Thymus (tissue), 11 donors: ENCODE measurements around the gene ERMP1. TPM values are rescaled to one million over a fixed set of nuclear protein-coding genes. Genes with fewer than 3 reads are reported as not detected.
A peak's percentile ranks its signal among the peaks of the same experiment; 100 is the strongest.

ENCODE experiments used
- DNase-seq, 9 donors: peaks; one replicate each; pipeline ENCODE4 v3.0.0-alpha.2; 2013; ENCODE audit warnings: low spot score in 9 of 9, low read depth in 6 of 9, missing footprints in 1 of 9
- H3K27ac ChIP-seq, 2 donors: one replicate each; pipeline ENCODE4 v1.5.1; 2013; ENCODE audit warnings: control low read depth in 1 of 2, low read depth in 1 of 2, low read length in 1 of 2, mild to moderate bottlenecking in 1 of 2, moderate library complexity in 1 of 2
- H3K27me3 ChIP-seq, 2 donors: one replicate each; pipeline ENCODE4 v1.5.1; 2013; ENCODE audit warnings: low read length in 1 of 2; ENCODE audit not compliant: control insufficient read depth in 2 of 2, insufficient read depth in 1 of 2
- H3K36me3 ChIP-seq, 2 donors: one replicate each; pipeline ENCODE4 v1.5.1; 2013; ENCODE audit warnings: low read length in 1 of 2, mild to moderate bottlenecking in 1 of 2, moderate library complexity in 1 of 2; ENCODE audit not compliant: control insufficient read depth in 2 of 2, insufficient read depth in 2 of 2
- H3K4me1 ChIP-seq, 2 donors: one replicate each; pipeline ENCODE4 v1.5.1; 2013; ENCODE audit warnings: low read length in 2 of 2; ENCODE audit not compliant: control insufficient read depth in 2 of 2, insufficient read depth in 2 of 2
- H3K4me3 ChIP-seq, 2 donors: one replicate each; pipeline ENCODE4 v1.5.1; 2013; ENCODE audit warnings: low read length in 2 of 2, control low read depth in 1 of 2, mild to moderate bottlenecking in 1 of 2
- H3K9me3 ChIP-seq, 2 donors: one replicate each; pipeline ENCODE4 v1.5.1; 2013; ENCODE audit warnings: low read length in 1 of 2, mild to moderate bottlenecking in 1 of 2; ENCODE audit not compliant: control insufficient read depth in 2 of 2, insufficient read depth in 1 of 2
- WGBS: extraction: QIAGEN DNeasy Blood & Tissue Kit; methylation state at CpG from one replicate; pipeline ENCODE4 v1.1.7; 2013; 5-methylcytosine and 5-hydroxymethylcytosine counted together
- polyA plus RNA-seq: library from polyadenylated mRNA; stranded (reverse); fragments of 200-250 nt; gene quantifications from one replicate; pipeline ENCODE4 v1.2.3, GENCODE V29; 2013
- total RNA-seq: library from RNA; stranded (reverse); fragments of 120-200 nt; gene quantifications from one replicate; pipeline ENCODE4 v1.2.4, GENCODE V29; 2013
- donor health status: healthy.

ERMP1 gene
- total and polyA plus RNA-seq, 2 donors = 11.2 to 16.6 TPM

DNA sequence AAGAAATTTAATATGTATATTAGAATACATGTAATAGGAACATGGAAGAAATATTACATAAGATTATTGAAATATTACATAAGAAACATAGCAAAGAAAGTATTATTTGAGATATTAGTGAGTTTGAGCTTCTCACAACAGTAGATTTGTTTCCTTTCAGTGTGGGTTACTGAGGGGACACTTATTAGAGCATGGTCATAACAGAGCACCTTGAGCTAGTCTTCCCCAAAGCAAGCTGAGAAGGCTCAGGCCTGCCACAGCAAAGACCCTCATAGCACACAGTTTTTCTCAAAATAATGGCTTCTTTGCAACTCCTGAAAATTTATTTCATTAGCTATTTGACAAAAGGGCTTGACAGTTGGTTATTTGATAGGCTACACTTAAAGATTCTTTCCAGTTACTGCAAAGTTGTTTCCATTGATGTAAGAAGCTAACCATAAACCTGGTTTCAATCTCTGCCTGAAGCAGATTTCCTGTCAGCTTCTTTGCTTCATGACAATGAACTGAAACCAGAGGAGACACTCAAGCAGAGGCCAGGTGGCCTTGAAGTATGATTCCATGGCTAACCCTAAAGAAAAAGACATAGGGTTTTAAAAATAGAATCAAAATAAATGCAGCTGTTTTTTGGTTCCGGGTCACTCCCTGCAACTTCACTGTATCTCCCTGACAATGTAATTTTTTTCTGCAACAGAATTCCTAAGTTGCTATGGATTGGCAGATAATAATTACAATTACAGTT, 68.6 kb downstream of the ERMP1 start:
- Histone ChIP-seq H3K27ac (peak overlapping the region in 1 of 2 donors; percentile 74), H3K4me3 (no peak overlapping the region), H3K4me1 (peaks cover 0 to 16% of the 10 kb centered on the region in 2 donors), H3K27me3 (no peaks in the 10 kb centered on the region), H3K36me3 (peaks cover 43 to 63% of the 10 kb centered on the region in 2 donors), H3K9me3 (no peaks in the 10 kb centered on the region)
- peak in 4 of 9 donors; percentile 4 to 49 (median 12) for DNase-seq
- 84% methylated on average over 1 of the region's 1 CpG for WGBS

DNA sequence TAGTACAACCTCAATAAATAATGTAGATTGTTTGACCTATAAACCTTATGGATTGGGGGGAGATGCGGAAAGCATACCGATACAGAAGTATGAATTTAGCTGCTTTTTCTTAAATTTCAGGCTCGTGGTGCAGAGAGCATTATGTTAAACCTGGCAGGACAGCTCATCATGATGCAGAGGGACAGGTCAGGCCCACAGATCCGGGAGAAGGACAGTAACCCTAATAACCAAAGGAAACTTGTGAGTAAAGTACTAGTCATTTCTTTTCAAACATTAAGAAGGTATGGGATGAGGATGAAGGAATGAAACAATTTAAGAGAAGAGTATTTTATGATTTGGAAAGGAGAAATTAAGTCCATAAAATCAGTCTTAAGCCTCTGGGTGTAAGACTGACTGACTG, 70.5 kb downstream of the ERMP1 start:
- 96% methylated on average over 4 of the region's 4 CpGs for WGBS
- Histone ChIP-seq H3K27me3 (no peaks in the 10 kb centered on the region), H3K4me3 (no peak overlapping the region)

DNA sequence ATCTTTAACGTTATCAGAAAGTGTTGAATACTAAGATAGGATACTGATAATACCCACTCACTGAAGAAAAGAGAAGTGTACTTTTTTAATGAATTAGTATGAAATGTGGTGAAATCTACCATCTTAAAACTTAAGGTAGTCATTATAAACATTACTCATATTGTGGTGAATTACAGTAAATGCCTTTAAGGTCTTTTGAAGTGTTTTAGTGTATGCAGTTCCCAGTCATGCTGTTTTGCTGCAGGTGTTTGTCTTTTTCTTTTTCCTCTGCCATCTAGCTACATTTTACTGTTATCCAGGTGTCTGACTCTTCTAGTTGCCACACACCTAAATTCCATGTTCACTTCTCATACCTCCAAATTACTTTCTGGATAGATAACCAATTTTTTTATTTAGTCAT, 72.6 kb downstream of the ERMP1 start:
- Histone ChIP-seq H3K4me1 (peaks cover 0 to 11% of the 10 kb centered on the region in 2 donors), H3K36me3 (peaks cover 30 to 57% of the 10 kb centered on the region in 2 donors), H3K4me3 (no peak overlapping the region), H3K27ac (no peak overlapping the region), H3K9me3 (no peaks in the 10 kb centered on the region), H3K27me3 (no peaks in the 10 kb centered on the region)
- peak in 4 of 9 donors; percentile 6 to 38 (median 11) for DNase-seq
- WGBS = 89% methylated on average over 1 of the region's 1 CpG

More for the DNA sequence above, 70.5 kb downstream of the ERMP1 start:
- H3K27ac ChIP-seq = no peak overlapping the region
- no peak for DNase-seq
- H3K4me1 ChIP-seq = peaks cover 0 to 11% of the 10 kb centered on the region in 2 donors
- peaks cover 30 to 57% of the 10 kb centered on the region in 2 donors for H3K36me3 ChIP-seq
- no peaks in the 10 kb centered on the region for H3K9me3 ChIP-seq

DNA sequence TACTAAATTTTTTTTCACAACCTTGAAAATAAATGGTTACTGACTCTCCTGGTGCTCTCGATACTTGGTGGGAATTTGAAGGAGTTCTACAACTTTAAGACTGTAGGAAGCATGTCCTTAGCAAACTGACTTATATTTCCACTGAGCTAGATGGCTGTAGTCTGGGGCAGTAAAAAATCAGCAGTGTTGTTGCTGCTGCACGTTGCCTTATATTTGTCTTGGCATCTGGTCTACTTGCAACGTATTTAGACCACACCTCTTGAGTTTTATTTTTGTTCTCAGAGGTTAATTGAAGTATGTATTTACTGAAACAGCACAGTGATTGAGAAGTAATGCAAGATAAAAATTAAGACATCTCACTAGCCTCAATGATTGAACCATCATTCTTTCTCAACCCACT, 76.3 kb downstream of the ERMP1 start:
- Histone ChIP-seq H3K27ac (no peak overlapping the region), H3K27me3 (no peaks in the 10 kb centered on the region), H3K9me3 (no peaks in the 10 kb centered on the region), H3K4me1 (peaks cover 0 to 3% of the 10 kb centered on the region in 2 donors), H3K4me3 (no peak overlapping the region), H3K36me3 (peaks cover 11 to 39% of the 10 kb centered on the region in 2 donors)
- no peak for DNase-seq
- 96% methylated on average over 3 of the region's 3 CpGs for WGBS

DNA sequence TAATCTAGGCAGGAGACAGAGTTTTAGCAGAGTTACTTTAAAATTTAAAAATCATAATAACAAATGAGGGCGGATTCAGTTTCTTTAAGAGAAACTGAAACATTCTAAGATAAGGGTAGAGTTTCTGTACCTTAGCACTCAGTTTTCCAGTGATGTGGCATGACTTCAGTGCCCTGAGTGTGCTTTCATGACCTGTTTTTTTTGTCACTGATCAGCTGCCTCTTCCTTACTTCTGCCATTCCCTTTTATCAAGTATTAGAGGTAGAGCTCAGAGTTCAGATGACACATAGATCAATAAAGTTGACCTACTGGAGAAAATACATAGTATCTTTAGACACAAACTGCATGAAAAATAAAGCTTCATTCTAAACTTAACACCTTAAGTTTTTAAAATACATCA, 82.3 kb downstream of the ERMP1 start:
- Histone ChIP-seq H3K9me3 (no peaks in the 10 kb centered on the region), H3K27me3 (no peaks in the 10 kb centered on the region), H3K27ac (no peak overlapping the region), H3K36me3 (peaks cover 8 to 46% of the 10 kb centered on the region in 2 donors), H3K4me3 (no peak overlapping the region), H3K4me1 (no peaks in the 10 kb centered on the region)
- 96% methylated on average over 1 of the region's 1 CpG for WGBS
- DNase-seq = no peak

DNA sequence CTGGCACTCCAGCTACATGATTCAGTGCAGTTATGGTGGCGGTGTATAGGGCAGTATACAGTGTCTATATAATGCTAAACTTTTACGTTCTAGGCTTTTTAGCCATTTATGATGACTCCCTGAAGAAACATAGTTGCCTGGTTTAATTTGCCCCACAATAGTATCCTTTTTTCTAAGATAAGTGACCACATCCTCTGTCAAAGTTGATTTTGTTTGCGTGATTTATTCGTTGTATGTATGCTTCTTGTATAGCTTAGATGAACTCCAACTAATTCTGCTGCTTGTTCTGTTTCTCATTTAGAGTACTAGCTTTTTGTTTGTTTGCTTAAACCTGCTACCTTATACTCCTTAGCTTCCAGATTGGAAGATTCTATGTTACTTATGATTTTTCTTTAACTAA, 83.6 kb downstream of the ERMP1 start:
- no peaks in the 10 kb centered on the region for H3K9me3 ChIP-seq
- H3K4me1 ChIP-seq = no peaks in the 10 kb centered on the region
- no peak overlapping the region for H3K4me3 ChIP-seq
- DNase-seq = no peak
- peaks cover 6 to 49% of the 10 kb centered on the region in 2 donors for H3K36me3 ChIP-seq
- H3K27me3 ChIP-seq = no peaks in the 10 kb centered on the region
- WGBS = 91% methylated on average over 4 of the region's 4 CpGs
- no peak overlapping the region for H3K27ac ChIP-seq

DNA sequence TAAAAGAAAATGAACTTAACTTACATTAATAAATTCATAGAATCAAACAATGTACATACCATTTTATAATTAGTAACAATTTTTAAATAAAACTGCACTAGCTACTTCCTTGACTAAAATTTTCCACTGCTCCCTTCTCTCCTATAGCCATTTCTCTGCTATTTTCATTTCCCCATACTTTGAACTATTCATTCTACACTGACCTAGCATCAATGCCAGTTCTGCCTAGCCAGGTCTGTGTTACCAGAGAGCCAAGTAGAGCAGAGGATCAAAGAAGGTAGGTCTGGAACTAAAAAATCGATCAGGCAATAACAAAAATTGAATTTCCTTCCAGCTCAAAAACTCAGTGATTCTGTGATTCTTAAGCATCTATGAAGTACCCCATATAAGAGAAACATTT, 84.5 kb downstream of the ERMP1 start:
- H3K36me3 ChIP-seq = peaks cover 11 to 51% of the 10 kb centered on the region in 2 donors
- no peak for DNase-seq
- 97% methylated on average over 1 of the region's 1 CpG for WGBS
- H3K9me3 ChIP-seq = no peaks in the 10 kb centered on the region
- H3K27me3 ChIP-seq = no peaks in the 10 kb centered on the region
- H3K4me3 ChIP-seq = no peak overlapping the region
- no peak overlapping the region for H3K27ac ChIP-seq
- H3K4me1 ChIP-seq = no peaks in the 10 kb centered on the region

DNA sequence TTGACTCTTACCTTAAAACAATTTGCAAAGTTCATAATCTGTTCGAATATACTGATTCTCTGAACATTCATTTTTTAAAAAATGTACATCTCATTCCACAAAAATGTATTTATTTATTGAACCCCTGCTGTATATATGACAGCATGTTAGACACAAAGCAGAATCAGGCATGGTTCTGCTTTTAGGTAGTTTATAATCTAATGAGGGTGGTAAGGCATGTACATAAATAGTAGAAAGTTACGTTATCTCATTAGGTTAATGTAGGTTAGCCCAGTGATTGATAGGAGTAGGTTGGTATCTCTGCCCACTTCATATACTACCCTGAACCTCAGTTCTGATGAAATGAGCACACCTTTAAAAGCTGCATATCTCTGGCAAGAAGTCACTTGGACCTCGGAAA, 89.8 kb downstream of the ERMP1 start:
- Histone ChIP-seq H3K27me3 (no peaks in the 10 kb centered on the region), H3K36me3 (peaks cover 17 to 51% of the 10 kb centered on the region in 2 donors), H3K4me3 (no peak overlapping the region), H3K9me3 (no peaks in the 10 kb centered on the region), H3K4me1 (no peaks in the 10 kb centered on the region), H3K27ac (no peak overlapping the region)
- 97% methylated on average over 3 of the region's 3 CpGs for WGBS
- DNase-seq = no peak

DNA sequence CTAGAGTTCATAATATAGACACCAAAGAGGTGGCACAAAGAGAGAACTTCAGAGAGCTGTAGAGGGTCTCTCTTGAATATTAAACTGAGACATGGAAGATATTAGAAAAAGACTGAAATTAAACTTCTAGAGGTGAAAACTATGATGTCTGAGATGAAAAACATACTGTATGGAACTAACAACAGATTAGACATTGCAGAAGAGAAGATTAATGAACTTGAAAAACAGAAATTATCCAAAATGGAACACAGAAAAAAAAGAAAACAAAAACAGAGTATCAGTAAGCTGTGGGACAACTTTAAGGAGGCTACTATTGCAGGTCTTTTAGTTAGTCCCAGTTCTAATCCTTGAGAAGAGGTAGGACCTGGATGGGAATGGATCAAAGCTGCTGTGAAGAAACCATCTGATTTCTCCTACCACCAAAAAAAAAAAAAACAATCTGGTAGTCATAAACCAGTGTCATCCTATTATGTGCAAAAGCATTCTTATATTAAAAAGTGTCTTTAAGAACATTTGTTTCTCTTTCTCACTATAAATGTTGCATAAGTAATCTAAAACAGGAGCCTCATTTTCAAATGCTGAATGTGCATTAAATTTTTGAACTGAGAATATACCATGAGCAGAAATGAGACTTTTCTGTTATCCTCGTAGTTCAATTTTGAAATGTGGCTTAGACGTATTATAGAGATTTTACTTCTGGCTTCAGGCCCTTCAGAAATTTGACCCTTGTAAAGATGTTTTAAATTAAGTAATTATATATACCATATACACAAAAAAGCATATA, 96.2 kb downstream of the ERMP1 start:
- H3K4me3 ChIP-seq = no peak overlapping the region
- H3K27ac ChIP-seq = no peak overlapping the region
- H3K27me3 ChIP-seq = no peaks in the 10 kb centered on the region
- no peaks in the 10 kb centered on the region for H3K9me3 ChIP-seq
- 76% methylated on average over 2 of the region's 2 CpGs for WGBS
- H3K4me1 ChIP-seq = no peaks in the 10 kb centered on the region
- DNase-seq = no peak
- H3K36me3 ChIP-seq = peaks cover 13 to 24% of the 10 kb centered on the region in 2 donors
